ENCODE results near the gene ATP11A.

Gene ATP11A

DNA sequence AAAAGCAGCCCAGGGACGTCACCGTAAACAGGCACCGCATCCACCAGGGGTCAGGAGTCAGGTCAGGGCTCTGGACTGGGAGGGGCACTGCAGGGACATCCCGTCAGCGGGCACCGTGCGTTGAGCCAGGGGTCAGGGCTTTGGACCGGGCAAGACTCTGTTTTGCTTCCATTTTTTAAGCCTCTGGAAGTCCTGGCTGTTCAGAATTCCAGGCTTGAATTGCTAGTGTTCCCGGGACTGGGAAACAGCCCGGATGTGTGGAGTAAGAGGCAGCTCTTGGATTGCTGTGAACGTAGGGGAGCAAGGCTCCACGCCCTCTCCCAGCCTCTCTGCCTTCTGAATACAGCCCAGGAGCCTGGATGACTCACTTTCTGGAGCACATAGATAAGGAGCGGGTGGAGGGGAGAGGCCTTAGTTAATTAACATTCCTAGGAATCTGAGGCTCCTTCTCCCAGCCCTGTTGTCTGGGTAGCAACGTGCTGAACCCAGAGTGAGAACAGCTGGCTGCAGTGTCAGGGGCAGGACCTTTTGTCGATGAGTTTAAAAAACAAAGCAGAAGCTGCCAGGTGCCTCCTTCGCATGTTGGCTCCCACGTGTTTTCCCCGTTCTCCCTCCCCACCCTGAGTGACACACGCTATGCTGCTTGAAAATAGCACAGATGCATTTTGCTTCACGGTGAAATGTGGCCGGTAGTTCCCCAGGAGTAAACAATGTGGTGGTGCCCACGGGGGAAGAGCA is 21.9 kb downstream of the ATP11A start:
- peak; percentile 98 for DNase-seq

DNA sequence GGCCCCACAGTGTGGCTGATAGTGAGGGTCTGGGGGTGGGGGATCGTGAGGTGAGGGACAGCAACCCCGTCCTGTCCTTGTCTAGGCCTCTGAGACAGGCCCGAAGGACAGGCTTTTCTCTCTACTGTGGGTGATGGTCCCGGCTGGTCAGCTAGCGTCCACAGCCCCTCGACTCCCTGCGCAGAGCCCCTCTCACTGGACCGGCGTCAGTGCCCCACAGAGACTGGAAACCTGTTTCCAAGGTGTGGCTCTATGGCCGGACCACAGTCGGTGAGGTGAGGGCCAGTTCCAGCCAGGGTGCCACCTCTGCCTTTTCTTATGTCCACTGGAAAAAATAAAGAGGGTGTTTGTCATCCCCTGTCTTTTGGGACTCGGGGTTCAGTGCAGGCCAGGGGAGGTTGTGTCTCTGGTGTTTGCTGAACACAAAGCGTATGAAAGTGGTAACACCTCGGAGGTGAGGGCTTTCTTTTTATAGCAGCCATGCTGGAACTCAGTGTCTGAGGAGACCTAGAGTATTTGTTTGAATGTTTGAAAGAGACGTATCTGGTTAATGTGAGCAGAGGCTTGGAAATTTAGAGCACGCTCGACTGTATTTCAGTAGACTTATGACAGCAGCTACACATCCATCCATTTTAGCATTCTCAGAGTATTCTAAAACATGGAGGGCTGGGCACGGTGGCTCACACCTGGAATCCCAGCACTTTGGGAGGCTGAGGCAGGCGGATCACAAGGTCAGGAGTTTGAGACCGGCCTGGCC is 22.8 kb downstream of the ATP11A start:
- no peak for DNase-seq

DNA sequence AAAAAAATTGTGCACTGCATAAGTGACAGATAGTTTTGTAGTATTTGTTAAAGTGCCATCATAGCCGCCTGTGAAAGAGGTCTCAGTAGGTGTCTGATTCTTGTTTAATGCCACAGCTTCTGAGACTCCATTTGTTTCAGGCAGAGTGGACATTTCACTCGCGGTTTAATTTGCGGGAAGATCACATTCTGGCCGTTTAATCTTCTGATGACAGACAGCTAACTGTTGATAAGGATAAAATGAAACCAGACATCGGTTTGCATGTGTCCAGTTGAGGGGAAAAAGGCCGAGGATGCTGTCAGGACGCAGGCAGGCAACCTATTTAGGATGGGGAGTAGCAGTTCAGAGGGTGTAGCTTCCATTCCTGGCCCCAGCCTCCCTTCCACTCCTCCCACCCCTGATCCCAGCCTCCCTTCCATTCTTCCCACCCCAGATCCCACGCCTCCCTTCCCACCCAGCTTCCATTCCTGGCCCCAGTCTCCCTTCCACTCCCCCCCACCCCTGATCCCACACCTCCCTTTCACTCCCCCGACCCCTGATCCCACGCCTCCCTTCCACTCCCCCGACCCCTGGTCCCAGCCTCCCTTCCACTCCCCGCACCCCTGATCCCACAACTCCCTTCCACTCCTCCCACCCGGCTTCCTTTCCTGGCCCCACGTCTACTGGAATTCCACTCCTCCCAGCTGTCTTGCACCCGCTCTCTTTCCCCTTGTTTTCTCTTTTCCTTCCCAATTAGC is 23.8 kb downstream of the ATP11A start:
- no peak for DNase-seq

DNA sequence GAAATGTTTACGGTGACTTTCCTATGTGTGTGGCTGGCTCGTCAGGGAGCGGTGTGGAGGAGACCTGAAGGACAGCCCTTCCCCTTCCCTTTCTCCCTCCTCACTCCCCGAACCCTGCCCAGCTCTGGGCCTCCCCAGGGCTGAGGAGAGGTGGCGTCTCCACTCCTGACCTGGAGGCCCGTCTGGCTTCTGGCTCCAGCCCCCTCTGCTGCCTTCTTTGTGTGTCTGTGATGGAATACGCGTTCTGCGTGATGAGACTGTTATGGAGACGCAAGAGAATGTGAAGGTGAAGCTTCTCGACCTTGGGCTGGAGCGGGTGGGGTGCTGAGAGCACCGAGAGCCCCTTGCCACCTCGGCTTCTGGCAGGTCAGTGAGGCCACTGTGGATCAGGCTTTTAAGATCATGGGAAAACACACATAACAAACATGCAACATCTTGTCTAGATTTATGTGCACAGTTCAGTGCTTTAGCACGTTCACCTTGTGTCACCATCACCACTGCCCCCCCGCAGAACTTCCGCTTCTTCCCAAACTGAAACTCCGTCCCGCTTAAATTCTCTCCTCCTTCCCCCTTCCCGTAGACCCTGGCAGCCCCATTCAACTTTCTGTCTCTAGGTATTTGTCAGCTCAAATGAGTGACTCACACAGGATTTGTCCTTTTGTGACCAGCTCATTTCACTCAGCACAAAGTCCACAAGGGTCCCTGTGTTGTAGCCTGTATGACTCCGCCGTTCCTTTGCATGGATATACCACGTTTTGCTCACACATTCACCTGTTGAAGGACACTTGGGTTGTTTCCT is 24.7 kb downstream of the ATP11A start:
- no peak for DNase-seq

DNA sequence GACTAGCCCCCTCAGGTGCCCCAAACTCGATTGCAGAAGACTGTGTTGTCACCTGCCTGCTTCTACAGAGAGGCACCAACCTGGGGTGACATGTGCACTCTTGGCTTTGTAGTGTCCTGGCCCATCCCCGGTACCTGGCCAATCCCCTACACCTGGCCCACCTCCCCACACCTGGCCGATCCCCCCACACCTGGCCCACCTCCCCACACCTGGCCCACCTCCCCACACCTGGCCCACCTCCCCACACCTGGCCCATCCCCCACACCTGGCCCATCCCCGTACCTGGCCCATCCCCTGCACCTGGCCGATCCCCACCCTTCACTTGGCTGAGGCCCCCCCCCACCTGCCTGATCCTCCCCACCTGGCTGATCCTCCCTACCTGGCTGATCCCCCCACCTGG is 25.4 kb downstream of the ATP11A start:
- no peak for DNase-seq

DNA sequence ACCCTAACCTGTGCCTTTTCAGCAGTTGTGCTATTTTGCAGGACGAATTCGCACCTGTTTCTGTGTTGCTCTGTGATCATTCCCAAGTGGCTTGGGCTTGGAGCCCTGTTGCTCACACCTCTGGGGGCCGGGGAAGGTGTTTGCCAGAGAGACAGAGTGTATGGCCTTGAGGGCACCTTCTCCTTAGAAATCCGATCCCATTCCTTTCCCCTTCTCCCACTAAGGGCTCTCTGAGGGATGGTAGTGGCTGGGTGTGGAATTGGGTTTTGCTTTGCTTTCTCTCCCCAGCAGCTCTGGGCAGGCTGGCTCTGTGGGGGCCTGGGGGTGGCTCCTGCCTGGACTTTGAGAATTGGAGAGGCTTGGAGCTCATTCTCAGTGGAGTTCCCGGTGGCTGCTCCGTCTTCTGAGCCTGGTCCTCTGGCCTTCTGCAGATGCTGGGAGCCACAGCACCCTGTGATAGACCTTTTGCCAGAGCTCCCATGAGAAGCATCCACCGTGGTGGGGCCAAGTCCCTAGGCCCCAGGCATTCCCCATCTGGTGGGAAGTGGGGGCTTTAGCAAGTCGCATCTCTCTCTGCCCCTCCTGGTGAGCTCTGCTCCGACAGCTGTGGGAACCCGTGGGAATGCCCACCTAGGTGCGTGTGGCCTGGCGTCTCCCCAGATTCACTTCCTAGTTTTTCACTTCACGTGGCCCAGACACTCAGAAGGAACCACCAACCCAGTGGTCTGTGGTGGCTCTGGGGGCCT is 26.1 kb downstream of the ATP11A start:
- no peak for DNase-seq

GRCh38 chr13:112716461-112716820 is 26.6 kb downstream of the ATP11A start:
- no peak for DNase-seq

- no peak for DNase-seq
Measured at GRCh38 chr13:112716841-112717520, 27.1 kb downstream of the ATP11A start.

DNA sequence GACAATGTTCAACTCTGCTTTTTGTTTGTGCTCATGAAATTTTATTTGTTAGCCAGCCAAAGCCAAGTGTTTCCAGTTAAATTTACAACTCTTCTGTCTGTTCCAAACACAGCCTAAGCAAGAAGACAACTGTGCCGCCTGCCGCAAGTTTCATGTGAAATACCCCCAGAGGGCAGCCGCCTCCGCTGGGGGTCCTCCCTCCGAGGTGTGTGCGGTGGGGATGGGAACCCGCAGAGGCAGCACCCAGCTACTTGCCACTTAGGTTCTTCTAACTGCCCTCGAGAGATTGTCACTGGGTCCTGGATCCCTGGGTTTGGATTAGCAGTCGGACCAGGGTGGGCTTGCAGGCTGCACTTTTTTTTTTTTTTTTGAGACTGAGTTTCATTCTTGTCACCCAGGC is 28.5 kb downstream of the ATP11A start:
- no peak for DNase-seq

DNA sequence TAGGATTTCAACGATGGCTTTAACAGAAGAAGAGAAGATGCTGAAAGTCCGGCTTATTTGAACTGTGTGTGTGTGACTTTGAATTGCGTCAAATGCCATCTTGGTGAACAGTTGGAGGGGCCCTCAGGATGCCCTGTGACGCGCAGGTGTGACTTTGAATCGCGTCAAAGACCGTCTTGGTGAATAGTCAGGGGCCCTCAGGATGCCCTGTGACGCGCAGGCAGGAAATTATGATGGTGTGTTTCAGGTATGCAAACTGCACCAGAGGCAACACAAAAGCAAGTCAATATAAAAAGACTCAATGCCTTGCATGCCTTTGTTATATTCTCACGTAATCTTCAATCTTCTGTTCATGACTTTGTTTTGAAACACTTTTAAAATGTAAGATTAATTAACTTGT is 29.2 kb downstream of the ATP11A start:
- no peak for DNase-seq

- DNase-seq, result no peak
Measured at GRCh38 chr13:112719556-112719955, 29.7 kb downstream of the ATP11A start.

DNA sequence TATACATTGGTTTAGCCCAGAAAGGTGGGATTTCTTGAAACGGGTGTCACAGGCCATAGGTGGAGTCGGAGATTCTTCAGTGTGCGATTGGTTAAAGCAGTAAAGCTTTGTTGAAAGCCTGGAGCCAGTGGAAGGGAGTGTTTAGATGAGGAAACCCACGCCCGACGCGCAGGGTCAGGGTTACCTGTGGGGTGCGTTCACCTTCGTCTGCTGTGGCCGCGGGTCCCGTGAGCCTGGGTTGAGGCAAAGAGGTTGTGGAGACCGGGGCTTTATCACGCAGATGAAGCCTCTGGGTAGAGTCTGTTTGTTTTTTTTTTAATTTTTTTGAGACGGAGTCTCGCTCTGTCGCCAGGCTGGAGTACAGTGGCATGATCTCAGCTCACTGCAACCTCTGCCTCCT is 30.4 kb downstream of the ATP11A start:
- DNase-seq, result no peak

DNA sequence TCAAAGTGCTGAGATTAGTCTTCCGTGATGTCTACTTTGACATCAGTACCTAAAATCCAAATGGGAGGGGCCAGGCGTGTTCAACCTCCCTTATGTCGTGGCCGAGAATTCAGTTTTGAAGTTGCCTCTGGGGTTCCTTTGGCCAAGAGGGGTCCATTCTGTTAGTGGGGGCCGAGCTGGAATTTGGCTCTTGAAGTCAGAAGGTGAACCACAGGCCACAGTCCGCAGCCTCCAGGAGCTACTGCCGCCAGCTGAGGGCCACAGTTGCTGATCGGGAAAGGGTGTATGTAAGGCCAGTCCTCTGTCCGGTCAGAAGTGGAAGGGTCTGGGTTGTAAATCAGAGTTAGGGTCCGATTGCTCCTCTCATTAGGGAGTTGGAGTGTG is 31.0 kb downstream of the ATP11A start:
- no peak for DNase-seq

GRCh38 chr13:112721198-112722104 is 31.6 kb downstream of the ATP11A start:
- no peak for DNase-seq

DNA sequence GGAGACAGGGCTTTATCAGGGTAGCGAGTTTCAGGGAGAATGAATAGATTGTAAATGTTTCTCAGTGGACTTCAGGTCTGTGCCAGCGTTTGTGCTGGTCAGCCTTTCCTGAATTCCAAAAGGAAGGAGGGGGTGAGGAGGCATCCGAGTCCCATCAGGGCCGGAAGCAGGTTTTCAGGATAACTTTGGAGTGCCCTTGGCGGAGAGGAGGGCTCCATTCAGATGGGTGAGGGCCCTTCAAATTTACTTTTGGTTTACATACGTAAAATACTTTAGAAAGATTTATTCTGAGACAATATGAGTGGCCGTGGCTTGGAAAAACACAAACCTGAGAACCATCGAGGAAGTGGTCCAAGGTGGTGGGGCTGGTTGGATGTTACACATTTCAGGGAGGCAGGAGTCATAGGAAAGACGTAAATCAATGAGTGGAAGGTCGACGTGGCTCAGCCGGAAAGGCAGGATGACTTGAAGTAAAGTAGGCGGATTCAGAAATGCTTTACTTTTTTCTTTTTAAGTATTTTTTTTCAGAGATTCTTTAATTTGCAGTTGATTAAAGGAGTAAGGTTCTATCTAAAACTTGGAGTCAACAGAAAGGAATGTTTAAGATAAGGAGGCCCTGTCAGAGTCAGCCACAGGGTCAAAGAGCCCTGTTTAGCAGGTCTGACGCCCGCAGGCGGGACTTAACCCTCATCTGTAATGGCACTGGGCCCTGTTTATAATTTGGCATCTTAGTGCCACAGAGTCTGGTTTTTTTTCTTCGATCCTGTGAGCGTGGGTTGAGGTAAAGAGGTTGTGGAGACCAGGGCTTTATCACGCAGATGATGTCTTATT is 32.8 kb downstream of the ATP11A start:
- DNase-seq, result peak; percentile 76

DNA sequence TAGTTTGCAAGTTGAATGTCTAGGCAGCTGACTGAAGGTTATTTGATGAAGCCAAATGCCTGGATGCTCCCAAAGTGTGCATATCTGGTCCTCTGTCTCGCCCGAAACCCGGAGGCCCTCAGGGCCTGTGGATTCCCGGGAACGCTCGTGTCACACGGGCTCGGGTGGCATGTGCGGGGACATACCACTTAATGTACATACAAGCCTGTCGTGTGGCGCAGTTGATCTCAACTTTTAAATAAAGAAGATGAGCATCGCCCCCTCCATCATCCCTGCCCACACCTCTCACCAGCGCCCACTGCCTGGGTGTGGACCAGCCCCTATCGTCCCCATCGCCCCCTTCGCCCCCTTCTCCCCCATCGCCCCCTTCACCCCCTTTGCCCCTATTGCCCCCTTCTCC is 33.9 kb downstream of the ATP11A start:
- DNase-seq, result no peak

GRCh38 chr13:112724788-112725345 is 35.0 kb downstream of the ATP11A start:
- DNase-seq, result no peak

GRCh38 chr13:112725346-112726015 is 35.6 kb downstream of the ATP11A start:
- DNase-seq, result no peak
